WTC11 (cell line): ENCODE measurements around the gene REN.

ENCODE experiments used
- ATF6 ChIP-seq: sonication (generic); formaldehyde crosslinking; IDR thresholded peaks from 2 replicates; pipeline ENCODE4 v1.8.1; 2023; ENCODE audit warnings: mild to moderate bottlenecking, missing genetic modification reagents
- CTCF ChIP-seq: fragments of 200-600 bp; IDR thresholded peaks from 2 replicates; pipeline ENCODE4 v1.8.0; 2022; ENCODE audit warnings: antibody characterized with exemption
- ESRRA ChIP-seq: sonication (generic); formaldehyde crosslinking; IDR thresholded peaks from 2 replicates; pipeline ENCODE4 v1.8.1; 2022; ENCODE audit warnings: mild to moderate bottlenecking, missing genetic modification reagents, borderline replicate concordance
- HMGXB4 ChIP-seq: sonication (generic); formaldehyde crosslinking; IDR thresholded peaks from 2 replicates; pipeline ENCODE4 v1.8.1; 2023; ENCODE audit warnings: mild to moderate bottlenecking, moderate library complexity, missing genetic modification reagents
- NFE2L1 ChIP-seq: sonication (generic); formaldehyde crosslinking; IDR thresholded peaks from 2 replicates; pipeline ENCODE4 v1.8.1; 2023; ENCODE audit warnings: missing genetic modification reagents
- USF1 ChIP-seq: sonication (generic); formaldehyde crosslinking; IDR thresholded peaks from 2 replicates; pipeline ENCODE4 v1.8.0; 2022; ENCODE audit warnings: mild to moderate bottlenecking, missing genetic modification reagents
- USF2 ChIP-seq: sonication (generic); formaldehyde crosslinking; IDR thresholded peaks from 2 replicates; pipeline ENCODE4 v1.8.1; 2023; ENCODE audit warnings: mild to moderate bottlenecking, missing genetic modification reagents, moderate library complexity

GRCh38 chr1:204150702-204151551, 15.2 kb downstream of the REN start:
- no peak for TF ChIP-seq USF2 (CRISPR knock-in tag)
- no peak for TF ChIP-seq ESRRA
- no peak for TF ChIP-seq CTCF
- TF ChIP-seq USF1 (CRISPR knock-in tag) = no peak
- TF ChIP-seq ATF6 (CRISPR knock-in tag) = no peak
- TF ChIP-seq NFE2L1 (CRISPR knock-in tag) = no peak
- TF ChIP-seq HMGXB4 (CRISPR knock-in tag) = no peak; the same call in 1 of the 2 replicates
